Astrocyte (in vitro differentiated cells and primary cell): ENCODE results near the gene ZNF326. TPM values are rescaled to one million over a fixed set of nuclear protein-coding genes. Genes with fewer than 3 reads are reported as not detected.
"Not testable (repeated sequence)": the region's sequence is repeated elsewhere in the genome, so short reads cannot be mapped to it uniquely, and the experiment has no call there.

Experiments used
- DNase-seq: peaks from one replicate; pipeline ENCODE4 v3.0.0-alpha.2; 2010; ENCODE audit warnings: low read depth
- FAIRE-seq: peaks from 2 replicates; lab custom pipeline; 2011; peaks lifted over from hg19 to GRCh38; lab: Jason Lieb, UNC
- H2AFZ ChIP-seq: 2 replicates; pipeline ENCODE4 v1.6.0; 2012; ENCODE audit warnings: low read depth, low read length, inconsistent platforms
- H3K27ac ChIP-seq: 2 replicates; pipeline ENCODE4 v1.5.1; 2011; ENCODE audit warnings: low read depth, low read length, inconsistent platforms
- H3K27me3 ChIP-seq: 2 replicates; pipeline ENCODE4 v1.6.0; 2011; ENCODE audit warnings: low read length, inconsistent platforms; ENCODE audit not compliant: insufficient read depth
- H3K36me3 ChIP-seq: 2 replicates; pipeline ENCODE4 v1.5.1; 2011; ENCODE audit warnings: low read length, inconsistent platforms; ENCODE audit not compliant: insufficient read depth
- H3K4me1 ChIP-seq: 2 replicates; pipeline ENCODE4 v1.5.1; 2011; ENCODE audit warnings: low read length, inconsistent platforms; ENCODE audit not compliant: insufficient read depth
- H3K4me2 ChIP-seq: 2 replicates; pipeline ENCODE4 v1.6.0; 2012; ENCODE audit warnings: low read length, inconsistent platforms
- H3K4me3 ChIP-seq: 2 replicates; pipeline ENCODE4 v1.5.1; 2011; ENCODE audit warnings: low read depth, mild to moderate bottlenecking, low read length, inconsistent platforms; ENCODE audit not compliant: insufficient read depth
- H3K79me2 ChIP-seq: 2 replicates; pipeline ENCODE4 v1.6.0; 2012; ENCODE audit warnings: mild to moderate bottlenecking, low read length, inconsistent platforms; ENCODE audit not compliant: insufficient read depth
- H3K9ac ChIP-seq: 2 replicates; pipeline ENCODE4 v1.6.0; 2012; ENCODE audit warnings: mild to moderate bottlenecking, low read length, inconsistent platforms
- H3K9me3 ChIP-seq: 2 replicates; pipeline ENCODE4 v1.5.1; 2012; ENCODE audit warnings: low read depth, mild to moderate bottlenecking, low read length, inconsistent platforms; ENCODE audit not compliant: insufficient read depth
- H4K20me1 ChIP-seq: 2 replicates; pipeline ENCODE4 v1.6.0; 2012; ENCODE audit warnings: low read length, inconsistent platforms; ENCODE audit not compliant: insufficient read depth
- H3K27ac Mint-ChIP-seq: one replicate; pipeline ENCODE4 v1.8.0; 2021; ENCODE audit warnings: mild to moderate bottlenecking, mixed read lengths; ENCODE audit not compliant: unreplicated experiment
- H3K27me3 Mint-ChIP-seq: one replicate; pipeline ENCODE4 v1.8.0; 2021; ENCODE audit warnings: low read depth, mixed read lengths; ENCODE audit not compliant: unreplicated experiment
- H3K36me3 Mint-ChIP-seq: one replicate; pipeline ENCODE4 v1.8.0; 2021; ENCODE audit warnings: low read depth, mixed read lengths; ENCODE audit not compliant: unreplicated experiment
- H3K4me1 Mint-ChIP-seq: one replicate; pipeline ENCODE4 v1.8.0; 2021; ENCODE audit warnings: low read depth, mixed read lengths; ENCODE audit not compliant: unreplicated experiment
- H3K4me3 Mint-ChIP-seq: one replicate; pipeline ENCODE4 v1.8.0; 2021; ENCODE audit warnings: mild to moderate bottlenecking, moderate library complexity, mixed read lengths; ENCODE audit not compliant: unreplicated experiment
- H3K9me3 Mint-ChIP-seq: one replicate; pipeline ENCODE4 v1.8.0; 2021; ENCODE audit warnings: mild to moderate bottlenecking, mixed read lengths; ENCODE audit not compliant: unreplicated experiment
- EZH2 ChIP-seq: IDR thresholded peaks from 2 replicates; pipeline ENCODE4 v1.6.1; 2012; ENCODE audit warnings: mild to moderate bottlenecking, low read length, inconsistent platforms; ENCODE audit not compliant: insufficient read depth
- total RNA-seq: library from RNA; stranded (reverse); gene quantifications from 2 replicates; pipeline ENCODE4 v1.2.1, GENCODE V29; 2021
- TF ChIP-seq, protein P1 (sequence below): IDR thresholded peaks from 2 replicates; pipeline ENCODE4 v1.5.1; 2011; ENCODE audit warnings: low read depth, mild to moderate bottlenecking, inconsistent platforms, low read length, moderate library complexity; ENCODE audit not compliant: insufficient read depth

Gene ZNF326
- total RNA-seq, 1 donor from 2014 or later: 27.7 TPM

DNA sequence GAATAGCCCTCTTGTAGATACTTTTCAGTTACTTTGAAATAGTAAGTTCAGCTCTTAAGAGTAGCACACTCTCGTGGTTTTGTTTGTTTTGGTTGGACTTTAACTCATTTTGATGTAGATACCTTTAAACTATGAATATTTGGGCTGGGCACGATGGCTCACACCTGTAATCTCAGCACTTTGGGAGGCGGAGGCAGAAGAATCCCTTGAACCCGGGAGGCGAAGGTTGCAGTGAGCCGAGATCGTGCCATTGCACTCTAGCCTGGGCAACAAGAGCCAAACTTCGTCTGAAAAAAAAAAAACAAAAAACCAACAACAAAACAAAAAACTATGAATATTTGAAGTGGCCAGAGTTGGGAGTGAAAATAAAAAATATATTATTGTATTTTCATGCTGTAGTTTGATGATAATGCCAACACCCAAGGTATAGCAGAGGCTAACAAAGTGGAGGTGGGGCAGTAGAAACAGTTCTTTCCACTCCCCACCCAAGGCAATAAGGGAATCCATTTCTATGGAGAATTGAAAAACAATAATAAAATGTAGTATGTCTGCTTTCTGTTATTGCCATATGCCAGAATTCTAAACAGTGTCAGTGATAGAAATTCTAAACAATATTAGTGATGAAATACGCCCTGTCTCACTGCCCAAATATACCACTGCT lies 1.7 kb downstream of the ZNF326 start:
- peaks cover 5% of the 10 kb centered on the region for H3K36me3 Mint-ChIP-seq
- H3K36me3 ChIP-seq: peaks cover 4% of the 10 kb centered on the region
- DNase-seq: no peak
- no peak for FAIRE-seq
- H3K4me1 Mint-ChIP-seq: peaks cover 26% of the 10 kb centered on the region
- H3K27ac Mint-ChIP-seq: peak overlapping the region; percentile 98
- no peaks in the 10 kb centered on the region for H3K9me3 Mint-ChIP-seq
- TF ChIP-seq, protein P1, sequence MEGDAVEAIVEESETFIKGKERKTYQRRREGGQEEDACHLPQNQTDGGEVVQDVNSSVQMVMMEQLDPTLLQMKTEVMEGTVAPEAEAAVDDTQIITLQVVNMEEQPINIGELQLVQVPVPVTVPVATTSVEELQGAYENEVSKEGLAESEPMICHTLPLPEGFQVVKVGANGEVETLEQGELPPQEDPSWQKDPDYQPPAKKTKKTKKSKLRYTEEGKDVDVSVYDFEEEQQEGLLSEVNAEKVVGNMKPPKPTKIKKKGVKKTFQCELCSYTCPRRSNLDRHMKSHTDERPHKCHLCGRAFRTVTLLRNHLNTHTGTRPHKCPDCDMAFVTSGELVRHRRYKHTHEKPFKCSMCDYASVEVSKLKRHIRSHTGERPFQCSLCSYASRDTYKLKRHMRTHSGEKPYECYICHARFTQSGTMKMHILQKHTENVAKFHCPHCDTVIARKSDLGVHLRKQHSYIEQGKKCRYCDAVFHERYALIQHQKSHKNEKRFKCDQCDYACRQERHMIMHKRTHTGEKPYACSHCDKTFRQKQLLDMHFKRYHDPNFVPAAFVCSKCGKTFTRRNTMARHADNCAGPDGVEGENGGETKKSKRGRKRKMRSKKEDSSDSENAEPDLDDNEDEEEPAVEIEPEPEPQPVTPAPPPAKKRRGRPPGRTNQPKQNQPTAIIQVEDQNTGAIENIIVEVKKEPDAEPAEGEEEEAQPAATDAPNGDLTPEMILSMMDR: no peak
- no peak for TF ChIP-seq EZH2
- H2AFZ ChIP-seq: no peak overlapping the region
- H3K4me3 Mint-ChIP-seq: peak overlapping the region; percentile 95
- H3K9ac ChIP-seq: peak overlapping the region; percentile 99
- peak overlapping the region; percentile 83 for H3K4me3 ChIP-seq
- peak overlapping the region; percentile 87 for H3K4me2 ChIP-seq
- H4K20me1 ChIP-seq: peaks cover 51% of the 10 kb centered on the region
- H3K9me3 ChIP-seq: no peaks in the 10 kb centered on the region
- peak overlapping the region; percentile 99 for H3K27ac ChIP-seq
- H3K27me3 Mint-ChIP-seq: no peaks in the 10 kb centered on the region
- no peaks in the 10 kb centered on the region for H3K27me3 ChIP-seq
- H3K4me1 ChIP-seq: peaks cover 20% of the 10 kb centered on the region
- peaks cover 66% of the 10 kb centered on the region for H3K79me2 ChIP-seq

DNA sequence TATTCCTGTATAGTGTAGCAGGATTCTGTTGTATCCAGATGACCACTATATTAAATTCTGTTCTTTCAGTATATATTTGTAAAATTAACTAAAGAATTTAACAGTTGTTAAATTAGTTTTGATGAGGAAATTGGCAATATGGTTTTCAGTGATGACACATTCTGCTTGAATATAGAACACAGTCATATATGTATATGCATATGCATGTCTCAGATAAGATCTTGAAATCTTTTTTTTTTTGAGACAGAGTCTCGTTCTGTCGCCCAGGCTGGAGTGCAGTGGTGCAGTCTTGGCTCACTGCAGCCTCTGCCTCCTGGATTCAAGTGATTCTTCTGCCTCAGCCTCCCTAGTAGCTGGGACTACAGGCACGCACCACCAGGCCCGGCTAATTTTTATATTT lies 2.2 kb downstream of the ZNF326 start:
- H2AFZ ChIP-seq, H3K27ac ChIP-seq, H3K36me3 ChIP-seq, H3K27me3 Mint-ChIP-seq, H3K36me3 Mint-ChIP-seq, H3K27ac Mint-ChIP-seq, H3K9me3 ChIP-seq, H3K9ac ChIP-seq, DNase-seq, H3K27me3 ChIP-seq, H3K9me3 Mint-ChIP-seq, FAIRE-seq: not testable (repeated sequence)
- Histone ChIP-seq H4K20me1 (peaks cover 53% of the 10 kb centered on the region), H3K4me2 (peak overlapping the region; percentile 87), H3K4me3 (peak overlapping the region; percentile 83), H3K4me1 (peaks cover 20% of the 10 kb centered on the region), H3K79me2 (peaks cover 72% of the 10 kb centered on the region)
- Mint-ChIP-seq H3K4me1 (peaks cover 21% of the 10 kb centered on the region), H3K4me3 (peak overlapping the region; percentile 95)

DNA sequence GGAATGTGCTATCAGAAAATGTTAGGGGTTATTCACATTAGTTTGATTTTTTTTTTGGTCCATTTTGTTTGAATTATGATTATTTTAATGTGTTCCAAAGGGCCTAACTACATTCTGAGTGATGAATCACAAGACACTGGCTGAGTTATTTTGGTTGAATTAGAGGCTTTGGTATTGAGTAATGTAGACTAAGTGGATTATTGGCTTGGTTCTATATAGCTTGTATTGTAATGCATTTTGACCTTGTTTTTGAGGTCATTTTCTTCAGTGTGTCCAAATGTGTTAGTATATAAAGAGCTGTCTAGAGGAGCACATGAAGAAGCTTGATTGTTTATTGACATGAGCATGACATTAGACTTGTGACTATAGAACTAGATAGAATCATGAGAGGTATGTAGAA lies 3.4 kb downstream of the ZNF326 start:
- Histone ChIP-seq H4K20me1 (peaks cover 55% of the 10 kb centered on the region), H3K4me3 (no peak overlapping the region), H3K9ac (no peak overlapping the region), H3K9me3 (no peaks in the 10 kb centered on the region), H3K27ac (no peak overlapping the region), H2AFZ (no peak overlapping the region), H3K36me3 (peaks cover 4% of the 10 kb centered on the region), H3K4me2 (no peak overlapping the region), H3K27me3 (no peaks in the 10 kb centered on the region), H3K4me1 (peaks cover 20% of the 10 kb centered on the region), H3K79me2 (peaks cover 82% of the 10 kb centered on the region)
- Mint-ChIP-seq H3K36me3 (peaks cover 5% of the 10 kb centered on the region), H3K27me3 (no peaks in the 10 kb centered on the region), H3K9me3 (no peaks in the 10 kb centered on the region), H3K4me3 (peak overlapping the region; percentile 57), H3K4me1 (peaks cover 21% of the 10 kb centered on the region), H3K27ac (no peak overlapping the region)
- FAIRE-seq (no peak), DNase-seq (peak; percentile 29)
- TF ChIP-seq, protein P1: no peak
- no peak for TF ChIP-seq EZH2
